PC-3 (cell line): ENCODE data around the gene MAST4.

Experiments
- EZH2 ChIP-seq: fragments of 300-600 bp; sonication (generic); IDR thresholded peaks from one replicate; pipeline ENCODE4 v1.6.1; 2017; ENCODE audit warnings: antibody characterized with exemption, mild to moderate bottlenecking, low read length; ENCODE audit not compliant: unreplicated experiment
- EZH2phosphoT487 ChIP-seq: fragments of 300-600 bp; sonication (generic); IDR thresholded peaks from 2 replicates; pipeline ENCODE4 v1.6.1; 2018; ENCODE audit warnings: mild to moderate bottlenecking, antibody characterized with exemption, low read length, borderline replicate concordance
- TF ChIP-seq, protein P1 (sequence below): fragments of 300-600 bp; sonication (generic); conservative IDR thresholded peaks from 2 replicates; pipeline ENCODE4 v1.5.1; 2017; ENCODE audit warnings: antibody characterized with exemption, low read depth, mild to moderate bottlenecking, low read length

DNA sequence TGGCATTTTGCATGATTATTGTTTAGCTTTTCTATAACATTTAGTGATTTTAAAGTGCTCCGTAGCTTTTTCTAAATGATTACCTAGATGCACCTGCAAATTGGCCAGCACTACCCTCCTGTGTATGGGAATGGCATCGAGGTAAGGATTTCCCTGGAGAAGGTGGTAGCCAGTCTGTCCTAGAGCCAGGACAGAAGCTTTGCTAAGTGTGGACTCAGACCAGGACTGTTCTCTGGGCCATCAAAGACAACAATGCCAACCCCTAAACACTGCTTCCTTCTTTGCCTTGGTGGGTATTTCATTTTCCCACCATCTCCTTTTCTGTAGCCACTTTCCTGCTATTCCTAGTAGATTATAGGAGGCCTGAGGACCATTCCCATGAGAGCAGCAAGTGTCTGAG lies 547.4 kb downstream of the MAST4 start:
- TF ChIP-seq EZH2 = no peak
- TF ChIP-seq, protein P1, sequence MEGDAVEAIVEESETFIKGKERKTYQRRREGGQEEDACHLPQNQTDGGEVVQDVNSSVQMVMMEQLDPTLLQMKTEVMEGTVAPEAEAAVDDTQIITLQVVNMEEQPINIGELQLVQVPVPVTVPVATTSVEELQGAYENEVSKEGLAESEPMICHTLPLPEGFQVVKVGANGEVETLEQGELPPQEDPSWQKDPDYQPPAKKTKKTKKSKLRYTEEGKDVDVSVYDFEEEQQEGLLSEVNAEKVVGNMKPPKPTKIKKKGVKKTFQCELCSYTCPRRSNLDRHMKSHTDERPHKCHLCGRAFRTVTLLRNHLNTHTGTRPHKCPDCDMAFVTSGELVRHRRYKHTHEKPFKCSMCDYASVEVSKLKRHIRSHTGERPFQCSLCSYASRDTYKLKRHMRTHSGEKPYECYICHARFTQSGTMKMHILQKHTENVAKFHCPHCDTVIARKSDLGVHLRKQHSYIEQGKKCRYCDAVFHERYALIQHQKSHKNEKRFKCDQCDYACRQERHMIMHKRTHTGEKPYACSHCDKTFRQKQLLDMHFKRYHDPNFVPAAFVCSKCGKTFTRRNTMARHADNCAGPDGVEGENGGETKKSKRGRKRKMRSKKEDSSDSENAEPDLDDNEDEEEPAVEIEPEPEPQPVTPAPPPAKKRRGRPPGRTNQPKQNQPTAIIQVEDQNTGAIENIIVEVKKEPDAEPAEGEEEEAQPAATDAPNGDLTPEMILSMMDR = no peak
- TF ChIP-seq EZH2phosphoT487 = no peak
